ENCODE results near the gene CTXND2.

The CTXND2 gene

DNA sequence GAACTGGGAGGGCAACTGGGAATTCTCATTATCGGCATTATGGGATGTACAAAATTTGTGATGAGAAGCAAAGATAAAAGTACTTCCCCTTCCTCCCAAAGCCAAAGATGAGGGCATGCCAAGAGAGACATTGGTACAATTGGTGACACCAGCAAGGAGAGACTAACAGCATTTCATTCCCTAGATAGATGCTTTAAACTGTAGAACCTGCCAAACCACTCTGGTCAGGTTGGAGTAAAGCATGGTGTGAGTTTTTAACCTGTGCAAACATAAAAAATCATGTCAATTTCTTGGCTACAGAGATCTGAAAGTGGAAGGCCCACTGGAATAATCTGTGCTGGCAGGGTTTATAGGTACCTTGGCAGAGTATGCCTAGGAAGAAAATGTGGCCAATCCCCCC is 19.4 kb downstream of the CTXND2 start:
- WGBS, 2 donors (ENCODE audit: extremely low coverage in 2 of 2, insufficient read length in 2 of 2, insufficient replicate concordance in 1 of 2), result no CpG with 5 or more reads among the region's 1 CpG
- H3K36me3 ChIP-seq (replicated peaks in 1 of 2; ENCODE audit: control insufficient read depth in 2 of 2, insufficient read depth in 2 of 2, low read length in 2 of 2), result no peaks in the 10 kb centered on the region

DNA sequence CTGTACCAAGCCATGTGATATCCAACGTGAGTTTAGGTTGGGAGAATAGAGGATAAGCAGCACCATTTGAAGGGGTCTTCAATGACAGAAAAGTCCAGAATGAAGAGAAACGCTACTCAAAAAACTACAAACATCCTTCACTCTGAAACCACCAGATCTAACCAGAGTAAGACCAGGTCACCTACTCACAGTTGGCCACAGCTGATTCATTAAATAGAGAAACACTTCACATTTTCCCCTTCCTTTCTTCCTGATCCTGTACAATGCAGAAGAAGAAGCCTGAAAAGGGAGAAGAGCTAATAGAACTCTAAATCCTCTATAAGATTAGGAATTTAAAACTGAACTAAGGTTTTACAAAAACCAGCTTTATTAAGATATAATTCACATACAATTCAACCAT is 19.9 kb downstream of the CTXND2 start:
- Histone ChIP-seq H3K36me3 (replicated peaks in 1 of 2; ENCODE audit: control insufficient read depth in 2 of 2, insufficient read depth in 2 of 2, low read length in 2 of 2) (no peaks in the 10 kb centered on the region), H2BK120ac (ENCODE audit: low read depth, low read length) (no peak overlapping the region), H3K14ac (ENCODE audit: low read length) (no peak overlapping the region), H3K9ac (ENCODE audit: low read depth, low read length, poor library complexity) (no peak overlapping the region), H3K4me1 (ENCODE audit: control insufficient read depth in 2 of 2, insufficient read depth in 1 of 2, low read depth in 1 of 2, low read length in 2 of 2) (no peaks in the 10 kb centered on the region), H4K8ac (ENCODE audit: low read depth, low read length) (no peak overlapping the region), H3K79me1 (ENCODE audit: low read depth, low read length) (no peaks in the 10 kb centered on the region), H2AFZ (ENCODE audit: low read length) (no peak overlapping the region), H4K91ac (ENCODE audit: low read depth, low read length, poor library complexity) (no peak overlapping the region), H3K27ac (replicated peaks; ENCODE audit: low read length) (no peak overlapping the region), H2BK12ac (ENCODE audit: low read length) (no peak overlapping the region), H3K23ac (ENCODE audit: low read depth, low read length, poor library complexity) (no peak overlapping the region), H3K9me3 (replicated peaks in 1 of 2; ENCODE audit: control insufficient read depth in 2 of 2, insufficient read depth in 1 of 2, low read depth in 1 of 2, low read length in 2 of 2) (peaks cover 0 to 3% of the 10 kb centered on the region in 2 donors), H3K4me2 (ENCODE audit: insufficient read depth, low read length, poor library complexity, severe bottlenecking) (no peak overlapping the region), H3K18ac (ENCODE audit: low read length) (no peak overlapping the region), H3K4ac (ENCODE audit: low read length) (no peak overlapping the region), H3K4me3 (ENCODE audit: low read length in 2 of 2) (no peak overlapping the region), H3K27me3 (ENCODE audit: control insufficient read depth in 3 of 3, insufficient read depth in 3 of 3, low read depth in 1 of 3, low read length in 3 of 3) (peaks cover 0 to 5% (median 0%) of the 10 kb centered on the region in 3 experiments), H2BK15ac (ENCODE audit: low read length) (no peak overlapping the region), H2AK5ac (ENCODE audit: low read depth, low read length) (no peak overlapping the region), H2BK5ac (ENCODE audit: low read length) (no peak overlapping the region)
- no peak for DNase-seq (ENCODE audit: low spot score)
- no CpG with 5 or more reads among the region's 2 CpGs for WGBS, 2 donors (ENCODE audit: extremely low coverage in 2 of 2, insufficient read length in 2 of 2, insufficient replicate concordance in 1 of 2)

More for the DNA sequence above, 19.4 kb downstream of the CTXND2 start:
- Histone ChIP-seq H3K4me2 (ENCODE audit: insufficient read depth, low read length, poor library complexity, severe bottlenecking) (no peak overlapping the region), H4K91ac (ENCODE audit: low read depth, low read length, poor library complexity) (no peak overlapping the region), H3K9me3 (replicated peaks in 1 of 2; ENCODE audit: control insufficient read depth in 2 of 2, insufficient read depth in 1 of 2, low read depth in 1 of 2, low read length in 2 of 2) (peaks cover 0 to 3% of the 10 kb centered on the region in 2 donors), H4K8ac (ENCODE audit: low read depth, low read length) (no peak overlapping the region), H3K4me1 (ENCODE audit: control insufficient read depth in 2 of 2, insufficient read depth in 1 of 2, low read depth in 1 of 2, low read length in 2 of 2) (no peaks in the 10 kb centered on the region), H2BK12ac (ENCODE audit: low read length) (no peak overlapping the region), H3K9ac (ENCODE audit: low read depth, low read length, poor library complexity) (no peak overlapping the region), H3K14ac (ENCODE audit: low read length) (no peak overlapping the region), H3K4me3 (ENCODE audit: low read length in 2 of 2) (no peak overlapping the region), H3K27me3 (ENCODE audit: control insufficient read depth in 3 of 3, insufficient read depth in 3 of 3, low read depth in 1 of 3, low read length in 3 of 3) (peaks cover 0 to 5% (median 0%) of the 10 kb centered on the region in 3 experiments), H2AK5ac (ENCODE audit: low read depth, low read length) (no peak overlapping the region), H2BK15ac (ENCODE audit: low read length) (no peak overlapping the region), H3K79me1 (ENCODE audit: low read depth, low read length) (no peaks in the 10 kb centered on the region), H3K27ac (replicated peaks; ENCODE audit: low read length) (no peak overlapping the region), H3K18ac (ENCODE audit: low read length) (no peak overlapping the region), H2BK120ac (ENCODE audit: low read depth, low read length) (no peak overlapping the region), H3K23ac (ENCODE audit: low read depth, low read length, poor library complexity) (no peak overlapping the region), H2BK5ac (ENCODE audit: low read length) (no peak overlapping the region), H3K4ac (ENCODE audit: low read length) (no peak overlapping the region), H2AFZ (ENCODE audit: low read length) (no peak overlapping the region)
- DNase-seq (ENCODE audit: low spot score), result no peak

DNA sequence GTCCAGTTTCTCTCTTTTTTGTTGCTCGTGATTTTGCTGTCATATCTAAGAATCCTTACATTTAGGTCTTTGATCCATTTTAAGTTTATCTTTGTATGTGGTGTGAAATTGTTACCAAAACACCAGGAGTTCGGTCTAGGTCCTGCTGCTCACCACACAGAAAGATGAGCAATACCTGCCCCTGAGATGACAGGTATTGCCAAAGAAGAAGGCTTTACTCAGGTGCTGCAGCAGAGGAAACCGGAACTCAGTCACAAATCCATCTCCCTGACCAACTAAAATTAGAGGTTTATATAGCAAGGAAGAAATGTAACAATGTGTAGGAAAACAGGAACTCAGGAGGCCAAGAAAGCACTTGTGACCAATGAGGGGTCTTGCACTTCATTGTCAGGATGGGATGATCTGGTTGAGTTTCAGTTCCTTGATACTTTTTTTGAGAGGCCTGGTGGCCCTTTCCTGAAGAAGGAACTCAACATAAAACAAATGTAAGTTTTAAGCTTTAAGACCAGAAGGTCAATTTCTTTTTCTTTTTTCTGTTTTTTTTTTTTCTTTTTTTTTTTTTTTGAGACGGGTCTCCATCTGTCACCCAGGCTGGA is 22.7 kb downstream of the CTXND2 start:
- H3K4ac ChIP-seq (ENCODE audit: low read length), result no peak overlapping the region
- H2AK5ac ChIP-seq (ENCODE audit: low read depth, low read length), result no peak overlapping the region
- no peak for DNase-seq (ENCODE audit: low spot score)
- H3K23ac ChIP-seq (ENCODE audit: low read depth, low read length, poor library complexity), result no peak overlapping the region
- H3K27me3 ChIP-seq (ENCODE audit: control insufficient read depth in 3 of 3, insufficient read depth in 3 of 3, low read depth in 1 of 3, low read length in 3 of 3), result no peaks in the 10 kb centered on the region
- no peak overlapping the region for H3K18ac ChIP-seq (ENCODE audit: low read length)
- H3K4me3 ChIP-seq (ENCODE audit: low read length in 2 of 2), result no peak overlapping the region
- WGBS, 2 donors (ENCODE audit: extremely low coverage in 2 of 2, insufficient read length in 2 of 2, insufficient replicate concordance in 1 of 2), result no CpG with 5 or more reads among the region's 4 CpGs
- H3K4me2 ChIP-seq (ENCODE audit: insufficient read depth, low read length, poor library complexity, severe bottlenecking), result no peak overlapping the region
- no peaks in the 10 kb centered on the region for H3K36me3 ChIP-seq (replicated peaks in 1 of 2; ENCODE audit: control insufficient read depth in 2 of 2, insufficient read depth in 2 of 2, low read length in 2 of 2)
- no peak overlapping the region for H3K9ac ChIP-seq (ENCODE audit: low read depth, low read length, poor library complexity)
- H3K9me3 ChIP-seq (replicated peaks in 1 of 2; ENCODE audit: control insufficient read depth in 2 of 2, insufficient read depth in 1 of 2, low read depth in 1 of 2, low read length in 2 of 2), result peaks cover 0 to 3% of the 10 kb centered on the region in 2 donors
- no peak overlapping the region for H2AFZ ChIP-seq (ENCODE audit: low read length)
- no peak overlapping the region for H2BK120ac ChIP-seq (ENCODE audit: low read depth, low read length)
- H3K14ac ChIP-seq (ENCODE audit: low read length), result no peak overlapping the region
- H3K27ac ChIP-seq (replicated peaks; ENCODE audit: low read length), result no peak overlapping the region
- H2BK5ac ChIP-seq (ENCODE audit: low read length), result no peak overlapping the region
- no peak overlapping the region for H4K91ac ChIP-seq (ENCODE audit: low read depth, low read length, poor library complexity)
- peaks cover 0 to 3% of the 10 kb centered on the region in 2 donors for H3K4me1 ChIP-seq (ENCODE audit: control insufficient read depth in 2 of 2, insufficient read depth in 1 of 2, low read depth in 1 of 2, low read length in 2 of 2)
- no peaks in the 10 kb centered on the region for H3K79me1 ChIP-seq (ENCODE audit: low read depth, low read length)
- no peak overlapping the region for H2BK12ac ChIP-seq (ENCODE audit: low read length)
- no peak overlapping the region for H2BK15ac ChIP-seq (ENCODE audit: low read length)
- H4K8ac ChIP-seq (ENCODE audit: low read depth, low read length), result no peak overlapping the region

DNA sequence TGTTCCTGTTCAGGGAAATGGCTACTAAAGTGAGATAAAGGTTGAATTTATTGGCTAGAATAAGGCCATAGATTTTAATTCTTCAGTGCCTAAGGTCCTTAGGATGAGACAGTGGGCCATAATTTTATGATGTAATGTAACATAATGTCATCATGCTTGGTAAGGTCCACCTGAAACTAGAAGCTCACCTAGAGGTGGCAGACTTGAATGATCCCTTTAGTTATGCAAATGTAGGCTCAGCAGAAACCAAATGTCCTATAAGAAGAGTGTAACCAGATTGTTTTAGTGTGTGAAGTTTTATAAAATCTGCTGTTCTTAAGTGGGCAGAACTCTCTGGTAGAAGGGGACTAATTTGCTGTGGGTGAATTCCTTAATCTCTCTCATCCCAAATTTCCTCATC is 25.7 kb downstream of the CTXND2 start:
- H3K18ac ChIP-seq (ENCODE audit: low read length), result no peak overlapping the region
- H3K9ac ChIP-seq (ENCODE audit: low read depth, low read length, poor library complexity), result no peak overlapping the region
- H3K14ac ChIP-seq (ENCODE audit: low read length), result no peak overlapping the region
- no peak overlapping the region for H2BK12ac ChIP-seq (ENCODE audit: low read length)
- H2BK120ac ChIP-seq (ENCODE audit: low read depth, low read length), result no peak overlapping the region
- H3K4ac ChIP-seq (ENCODE audit: low read length), result no peak overlapping the region
- no peak overlapping the region for H2BK5ac ChIP-seq (ENCODE audit: low read length)
- no peak overlapping the region for H2AK5ac ChIP-seq (ENCODE audit: low read depth, low read length)
- no peaks in the 10 kb centered on the region for H3K79me1 ChIP-seq (ENCODE audit: low read depth, low read length)
- DNase-seq (ENCODE audit: low spot score), result no peak
- no peak overlapping the region for H3K4me2 ChIP-seq (ENCODE audit: insufficient read depth, low read length, poor library complexity, severe bottlenecking)
- H3K4me3 ChIP-seq (ENCODE audit: low read length in 2 of 2), result no peak overlapping the region
- H3K27me3 ChIP-seq (ENCODE audit: control insufficient read depth in 3 of 3, insufficient read depth in 3 of 3, low read depth in 1 of 3, low read length in 3 of 3), result no peaks in the 10 kb centered on the region
- no peaks in the 10 kb centered on the region for H3K36me3 ChIP-seq (replicated peaks in 1 of 2; ENCODE audit: control insufficient read depth in 2 of 2, insufficient read depth in 2 of 2, low read length in 2 of 2)
- H3K9me3 ChIP-seq (replicated peaks in 1 of 2; ENCODE audit: control insufficient read depth in 2 of 2, insufficient read depth in 1 of 2, low read depth in 1 of 2, low read length in 2 of 2), result peaks cover 0 to 3% of the 10 kb centered on the region in 2 donors
- no peak overlapping the region for H2BK15ac ChIP-seq (ENCODE audit: low read length)
- no peak overlapping the region for H3K23ac ChIP-seq (ENCODE audit: low read depth, low read length, poor library complexity)
- no peak overlapping the region for H4K91ac ChIP-seq (ENCODE audit: low read depth, low read length, poor library complexity)
- H3K27ac ChIP-seq (replicated peaks; ENCODE audit: low read length), result no peak overlapping the region
- no peak overlapping the region for H4K8ac ChIP-seq (ENCODE audit: low read depth, low read length)
- peaks cover 0 to 3% of the 10 kb centered on the region in 2 donors for H3K4me1 ChIP-seq (ENCODE audit: control insufficient read depth in 2 of 2, insufficient read depth in 1 of 2, low read depth in 1 of 2, low read length in 2 of 2)
- no peak overlapping the region for H2AFZ ChIP-seq (ENCODE audit: low read length)

Data from neuronal stem cell (in vitro differentiated cells).